Stimulated activated CD4-positive, alpha-beta T cell treated with anti-CD3 and anti-CD28 coated beads, Interleukin-15, amount 100 ng/mL, for 1 hour (primary cell): Measurements from ENCODE around the gene C2CD4A.

Experiments used
- DNase-seq, 2 donors: peaks; one replicate each; pipeline ENCODE4 v3.0.0-alpha.2; 2020; ENCODE audit warnings: low read depth in 1 of 2, low spot score in 1 of 2

C2CD4A gene

DNA sequence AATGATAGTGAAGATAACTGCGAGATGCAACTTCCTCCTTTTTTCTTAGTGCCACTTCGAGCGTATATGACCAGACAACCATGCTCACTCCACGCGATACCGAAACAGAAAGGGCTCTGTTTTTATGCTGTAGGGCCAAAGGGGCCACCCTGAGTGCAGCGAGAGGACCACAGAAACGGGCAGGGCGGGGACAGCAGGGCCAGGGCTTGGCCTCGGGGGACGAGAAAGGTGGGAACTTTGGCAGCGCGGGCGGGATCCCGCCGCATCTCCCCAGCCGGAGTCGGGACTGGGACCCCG, 7.0 kb upstream of the C2CD4A start:
- peak; percentile 17 to 30 for DNase-seq

DNA sequence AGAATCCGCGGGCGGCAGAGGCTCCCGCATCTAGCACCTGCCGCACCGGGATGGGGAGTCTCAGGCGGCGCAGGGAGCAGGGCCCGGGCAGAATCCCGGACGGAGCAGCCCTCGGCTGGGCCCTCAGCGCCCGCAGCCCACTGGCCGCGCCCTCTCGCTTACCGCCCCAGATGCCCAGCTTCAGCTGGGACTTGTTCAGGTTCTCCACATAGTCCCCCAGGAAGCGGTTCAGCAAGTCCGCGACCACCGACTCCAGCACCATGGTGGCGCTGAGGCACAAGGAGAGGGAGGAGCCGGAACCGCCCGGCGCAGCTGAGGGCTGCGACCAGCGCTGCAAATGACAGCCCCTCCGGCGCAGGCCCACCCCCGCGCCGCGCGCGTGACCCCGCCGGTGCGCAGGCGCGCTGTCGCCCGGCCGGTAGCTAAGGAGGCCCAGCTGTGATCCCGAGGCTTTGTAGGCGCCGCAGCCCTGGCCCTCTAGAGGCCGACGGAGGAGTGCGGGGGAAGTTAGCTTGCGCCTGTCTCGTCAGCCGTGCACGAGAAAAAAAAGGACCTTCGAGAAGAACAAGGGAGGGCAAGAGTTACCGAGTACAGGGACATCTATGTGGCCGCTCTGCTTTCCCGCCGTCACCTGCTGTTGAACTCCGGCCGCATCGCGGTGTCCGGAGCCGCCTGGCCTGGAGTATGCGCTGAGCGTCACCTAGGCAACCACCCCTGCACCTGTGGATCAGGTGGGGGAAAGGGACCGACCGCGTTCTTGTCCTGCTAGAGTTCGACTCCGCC, 6.5 kb upstream of the C2CD4A start, which contains the start of gene VPS13C:
VPS13C (minus strand) TSS at position 335 of the 783 bp plus-strand sequence; CDS start at position 262, 73 bp downstream.
- peak; percentile 83 to 87 for DNase-seq

DNA sequence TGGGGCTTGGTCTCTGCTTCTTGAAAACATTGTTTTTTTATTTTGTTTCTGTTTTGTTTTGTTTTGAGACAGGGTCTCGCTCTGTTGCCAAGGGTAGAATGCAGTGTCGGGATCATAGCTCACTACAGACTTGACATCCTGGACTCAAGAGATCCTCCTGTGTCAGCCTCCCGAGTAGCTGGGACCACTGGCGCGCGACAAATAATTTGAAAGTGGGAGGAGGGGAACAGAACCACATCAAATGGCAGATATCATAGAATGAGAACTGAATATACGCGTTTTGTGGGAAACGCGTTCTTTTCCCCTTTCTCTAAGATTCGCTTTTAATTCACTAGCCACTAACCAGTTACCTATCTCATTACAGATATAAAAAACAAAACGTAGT, 5.9 kb upstream of the C2CD4A start:
- DNase-seq, result no peak

DNA sequence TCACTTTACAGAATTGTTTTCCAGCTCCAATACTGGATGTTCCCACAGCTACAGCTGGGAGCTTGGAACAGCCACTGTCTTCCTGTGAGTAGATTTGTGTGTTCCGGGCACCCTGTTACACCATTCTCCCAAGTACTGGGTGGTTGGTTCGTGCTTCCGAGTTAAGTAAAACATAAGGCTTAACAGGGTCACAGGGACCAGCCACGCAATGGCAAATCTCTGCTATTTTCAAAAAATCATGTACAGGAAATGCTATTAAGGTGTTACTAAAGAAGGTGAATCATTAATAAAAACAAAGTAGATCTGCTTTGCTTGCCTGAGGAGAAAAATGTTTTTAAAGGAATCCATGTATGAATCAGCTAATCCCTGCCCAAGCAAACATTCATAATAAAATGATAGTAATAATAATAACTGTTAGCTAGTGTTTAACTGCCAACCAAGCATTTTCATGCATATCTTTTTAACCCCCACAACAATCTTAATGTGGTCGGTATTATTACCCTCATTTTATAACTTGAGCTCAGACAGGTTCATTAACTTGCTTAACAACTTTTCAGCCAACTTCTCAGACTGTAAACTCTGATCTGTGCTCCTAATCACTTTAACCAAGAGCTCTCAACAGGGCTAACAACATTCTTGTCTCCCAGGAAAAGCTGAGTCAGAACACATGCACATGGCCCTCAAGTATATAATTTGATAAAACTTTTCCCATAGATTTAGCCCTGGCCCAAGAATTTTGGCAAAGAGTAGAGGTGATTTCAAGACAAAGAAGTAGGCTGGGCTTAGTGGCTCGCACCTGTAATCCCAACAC, 2.7 kb upstream of the C2CD4A start:
- no peak for DNase-seq

DNA sequence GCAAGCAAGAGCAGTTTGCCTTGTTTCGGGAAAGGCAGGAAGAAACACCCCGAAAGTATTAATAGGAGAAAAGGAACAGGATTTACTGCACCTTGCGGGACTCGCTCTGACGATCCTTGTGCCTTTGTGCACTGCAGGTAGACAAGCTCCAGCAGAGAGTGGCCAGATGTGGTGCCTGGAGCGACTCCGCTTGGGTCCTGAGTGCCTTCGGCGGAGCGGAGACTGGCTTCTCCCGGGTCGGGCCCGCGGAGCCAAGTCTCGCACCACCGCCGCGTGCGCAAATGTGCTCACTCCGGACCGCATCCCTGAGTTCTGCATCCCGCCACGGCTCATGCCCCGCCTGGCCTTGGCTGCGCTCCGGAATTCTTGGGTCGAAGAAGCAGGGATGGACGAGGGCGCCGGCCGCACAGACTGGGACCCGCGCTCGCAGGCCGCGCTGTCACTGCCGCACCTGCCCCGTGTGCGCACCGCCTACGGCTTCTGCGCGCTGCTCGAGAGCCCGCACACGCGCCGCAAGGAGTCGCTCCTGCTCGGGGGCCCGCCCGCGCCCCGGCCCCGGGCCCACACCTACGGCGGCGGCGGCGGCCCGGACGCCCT, 769 bp downstream of the C2CD4A start:
- DNase-seq, result peak in 1 of 2 donors; percentile 7

DNA sequence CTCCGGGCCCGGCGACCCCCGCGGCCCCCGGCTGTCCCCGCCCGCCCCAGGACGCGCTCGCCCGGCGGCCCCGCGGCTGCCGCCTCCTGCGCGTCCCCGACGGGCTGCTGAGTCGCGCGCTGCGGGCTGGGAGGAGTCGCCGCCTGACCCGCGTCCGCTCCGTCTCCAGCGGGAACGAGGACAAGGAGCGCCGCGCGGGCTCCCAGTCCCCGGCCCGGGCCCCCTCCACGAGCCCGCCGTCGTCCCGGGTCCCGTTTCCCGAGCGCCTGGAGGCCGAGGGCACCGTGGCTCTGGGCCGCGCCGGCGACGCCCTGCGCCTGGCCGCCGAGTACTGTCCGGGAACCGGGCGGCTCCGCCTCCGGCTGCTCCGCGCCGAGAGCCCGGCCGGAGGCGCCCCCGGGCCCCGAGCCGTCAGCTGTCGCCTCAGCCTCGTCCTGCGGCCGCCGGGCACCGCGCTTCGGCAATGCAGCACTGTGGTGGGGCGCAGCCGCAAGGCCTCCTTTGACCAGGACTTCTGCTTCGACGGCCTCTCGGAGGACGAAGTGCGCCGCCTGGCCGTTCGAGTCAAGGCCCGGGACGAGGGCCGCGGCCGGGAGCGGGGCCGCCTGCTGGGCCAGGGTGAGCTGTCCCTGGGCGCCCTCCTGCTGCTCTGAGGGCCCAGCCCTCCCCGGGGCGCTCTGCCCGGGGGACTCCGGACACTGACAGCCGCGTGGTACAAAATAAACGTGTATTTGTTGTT, 1.5 kb downstream of the C2CD4A start:
- DNase-seq, result peak in 1 of 2 donors; percentile 19

DNA sequence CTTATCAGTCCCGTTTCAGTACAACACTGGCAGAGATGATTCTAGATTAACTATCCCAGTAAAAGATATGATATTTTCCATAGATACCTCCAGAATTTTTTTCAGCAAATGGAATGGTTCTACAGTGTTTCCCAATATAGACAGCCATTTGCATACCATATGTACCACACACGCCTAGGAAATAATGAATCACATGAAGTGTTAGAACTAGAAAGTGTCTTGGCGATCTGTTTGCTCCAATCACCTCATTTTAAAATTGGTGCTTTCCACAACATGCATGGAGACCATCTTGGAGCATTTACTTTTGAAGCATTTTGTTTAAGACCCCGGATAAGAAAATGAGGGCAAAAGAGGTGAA, 2.0 kb downstream of the C2CD4A start:
- no peak for DNase-seq

DNA sequence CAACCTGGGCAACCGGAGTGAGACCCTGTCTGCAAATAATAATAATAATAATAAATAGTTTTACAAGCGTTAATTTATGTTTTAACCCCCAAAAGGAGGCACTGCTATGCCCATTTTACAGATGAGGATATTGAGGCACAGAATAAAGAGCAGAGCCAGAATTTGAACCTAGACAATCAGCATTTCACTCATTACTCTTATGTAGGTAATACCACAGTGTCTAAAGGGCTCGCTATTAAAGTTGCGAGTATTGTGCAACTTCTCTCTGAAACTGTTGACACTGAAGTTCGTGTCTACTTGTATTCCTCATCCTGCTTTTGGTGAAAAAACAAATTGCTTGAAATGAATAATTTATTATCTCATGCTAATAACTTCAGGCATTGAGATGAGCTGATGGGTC, 2.8 kb downstream of the C2CD4A start:
- no peak for DNase-seq

DNA sequence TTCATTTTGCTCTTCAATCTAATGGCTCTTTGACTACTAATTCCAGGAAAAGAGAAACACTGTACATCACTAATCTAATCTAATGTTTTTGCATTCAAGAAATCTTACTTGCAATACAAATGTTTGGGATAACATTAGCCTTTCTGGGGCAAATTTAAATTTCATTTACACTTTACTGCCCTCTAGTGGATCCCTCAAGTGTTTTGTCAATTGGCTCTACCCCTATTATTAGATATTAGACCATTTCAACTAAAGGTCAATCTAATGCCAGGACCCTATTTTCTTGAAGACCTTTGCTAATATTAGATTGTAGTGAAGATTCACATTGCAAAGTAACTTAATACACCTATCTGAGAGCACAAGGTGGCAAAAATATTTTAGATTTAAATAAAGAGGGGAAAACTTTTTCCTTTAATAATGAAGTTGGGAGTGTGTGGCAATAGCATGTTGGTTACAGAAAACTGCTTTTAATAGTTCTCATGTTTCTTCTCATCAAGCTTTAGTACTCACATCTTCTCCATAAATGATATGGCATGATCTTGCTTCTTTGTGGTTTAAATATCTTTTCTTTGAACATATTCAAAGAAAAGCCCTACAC, 5.0 kb downstream of the C2CD4A start:
- DNase-seq, result no peak

DNA sequence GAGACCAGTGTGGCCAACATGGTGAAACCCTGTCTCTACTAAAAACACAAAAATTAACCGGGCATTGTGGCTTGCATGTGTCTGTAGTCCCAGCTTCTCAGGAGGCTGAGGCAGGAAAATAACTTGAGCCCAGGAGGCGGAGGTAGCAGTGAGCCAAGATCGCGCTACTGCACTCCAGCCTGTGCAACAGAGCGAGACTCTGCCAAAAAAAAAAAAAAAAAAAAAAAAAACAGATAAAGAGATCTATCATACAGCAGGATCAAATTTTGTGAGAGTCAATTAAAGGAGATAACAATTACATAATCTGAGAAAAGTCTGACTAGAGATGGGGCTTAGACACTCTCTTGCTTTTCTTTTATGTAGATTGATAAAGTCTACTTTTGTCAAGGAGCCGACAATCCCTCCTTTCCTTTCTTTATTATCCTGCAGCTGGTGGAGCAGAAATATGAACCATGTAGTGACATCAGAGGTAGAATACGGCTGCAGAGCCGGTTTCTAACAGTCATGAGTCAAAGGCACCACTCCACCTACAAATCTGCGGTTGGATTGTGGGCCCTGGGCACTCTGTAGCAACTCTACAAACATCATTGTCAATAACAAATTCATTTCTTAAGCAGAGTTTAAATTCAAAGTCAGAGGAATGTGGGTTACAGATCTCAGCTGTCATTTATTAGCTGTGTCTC, 9.0 kb downstream of the C2CD4A start:
- no peak for DNase-seq

DNA sequence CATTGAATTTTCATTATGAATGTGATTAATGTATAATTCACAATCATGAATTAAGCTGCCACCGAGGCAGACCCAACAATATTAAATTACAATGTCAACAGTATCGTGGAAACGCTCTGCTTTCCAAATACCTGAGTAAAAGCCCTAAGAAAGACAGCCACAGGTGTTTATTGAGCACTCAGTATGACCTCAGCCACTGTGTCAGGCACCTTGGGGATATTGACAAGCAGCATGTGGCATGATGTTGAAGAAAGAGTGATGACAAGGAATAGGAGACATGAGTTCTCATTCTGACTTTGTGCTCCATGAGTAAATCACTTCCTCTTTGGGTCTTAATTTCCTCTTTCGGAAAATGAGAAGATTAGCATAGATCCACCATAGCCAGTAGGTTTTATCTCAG, 12.8 kb downstream of the C2CD4A start:
- DNase-seq, result no peak

DNA sequence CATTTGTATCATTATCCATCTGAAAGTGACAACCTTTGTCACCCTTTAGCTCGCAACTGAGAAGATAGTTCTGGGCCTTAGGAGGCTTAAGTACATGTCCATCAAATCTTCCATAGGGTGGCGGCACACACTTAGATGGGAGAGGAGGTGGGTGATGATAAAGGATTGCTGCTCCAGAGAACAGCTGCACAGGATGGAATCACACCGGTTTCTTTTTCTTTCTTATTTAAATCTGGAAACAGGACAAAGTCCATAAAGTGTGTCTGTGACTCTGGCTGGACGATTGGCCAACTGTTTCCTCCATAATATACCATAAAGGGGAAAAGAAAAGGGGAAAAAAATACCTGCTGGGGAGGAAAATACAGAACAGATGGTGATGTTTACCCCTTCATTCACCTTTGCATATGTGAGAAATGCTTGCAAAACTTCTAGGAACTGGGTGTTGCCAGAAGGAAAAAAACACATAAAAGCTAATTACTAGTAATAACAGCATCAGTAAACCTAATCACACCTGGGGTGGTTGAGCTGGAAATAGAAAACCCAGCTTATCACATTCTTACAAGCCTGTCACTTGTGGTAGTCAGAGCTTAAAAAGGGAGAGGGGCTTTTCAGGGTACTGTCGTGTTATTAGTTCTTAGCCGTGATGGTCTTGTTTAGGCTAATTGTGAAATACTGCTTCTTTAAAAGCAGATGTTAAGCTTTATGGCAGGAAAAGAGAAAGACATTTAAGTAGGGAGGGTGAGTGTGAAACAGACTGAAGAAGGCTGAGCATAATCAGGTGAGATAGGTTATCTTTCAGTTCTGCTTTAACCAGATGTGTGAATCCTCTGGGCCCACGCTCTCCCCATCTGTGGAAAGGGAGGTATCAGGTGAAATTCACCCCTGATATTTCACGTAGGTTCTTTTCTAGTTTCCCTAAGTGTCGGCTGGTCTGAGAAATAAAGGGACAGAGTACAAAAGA, 16.7 kb downstream of the C2CD4A start:
- DNase-seq, result no peak

DNA sequence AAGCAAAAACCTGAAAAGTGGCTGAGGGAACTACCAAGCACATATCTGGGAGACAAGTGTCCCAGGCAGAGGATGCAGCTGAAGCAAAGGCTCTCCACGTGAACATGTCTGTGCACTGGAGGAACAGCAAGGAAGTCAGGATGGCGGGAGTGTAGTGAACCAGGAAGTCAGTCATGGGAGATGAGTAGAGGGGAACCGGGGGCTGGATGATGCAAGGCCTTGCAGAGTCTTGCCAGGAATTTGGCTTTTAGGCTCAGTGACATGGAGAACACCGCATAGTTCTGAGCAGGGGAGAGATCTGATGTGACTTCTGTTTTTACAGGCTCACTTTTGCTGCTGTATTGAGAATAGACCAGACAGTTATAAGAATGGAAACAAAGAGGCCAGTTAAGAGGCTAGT, 19.0 kb downstream of the C2CD4A start:
- DNase-seq, result no peak

DNA sequence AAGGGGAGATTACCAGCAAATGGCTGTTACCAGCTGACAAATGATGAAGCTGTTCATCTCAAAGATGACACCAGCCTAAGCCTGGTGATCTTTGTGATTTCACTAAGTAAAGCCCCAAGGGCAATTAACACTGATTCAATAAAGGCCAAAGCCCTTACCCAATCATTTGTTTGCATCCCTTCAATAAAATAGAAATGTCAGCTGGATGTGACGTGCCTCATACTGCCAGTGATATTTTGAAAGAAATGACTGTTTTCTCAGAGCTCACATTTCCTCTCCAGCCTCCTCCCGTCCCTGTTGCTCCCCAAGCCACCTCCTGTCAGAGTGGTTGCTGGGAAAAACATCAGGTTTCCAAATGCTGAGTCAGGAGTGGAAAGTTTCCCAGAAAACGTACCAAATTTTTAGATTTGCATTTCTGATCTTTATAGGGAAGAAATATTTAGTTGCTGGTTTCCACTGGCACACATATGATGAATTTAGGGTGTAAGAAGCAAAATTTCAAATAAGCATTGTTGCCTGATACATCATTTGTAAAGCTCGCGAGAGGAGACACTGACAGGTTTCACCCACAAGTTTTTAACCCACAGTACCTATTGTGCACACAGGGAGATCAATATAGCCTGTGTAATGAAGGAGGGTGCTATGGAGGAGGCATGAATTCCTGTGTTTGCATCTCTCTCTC, 21.0 kb downstream of the C2CD4A start:
- DNase-seq, result no peak

DNA sequence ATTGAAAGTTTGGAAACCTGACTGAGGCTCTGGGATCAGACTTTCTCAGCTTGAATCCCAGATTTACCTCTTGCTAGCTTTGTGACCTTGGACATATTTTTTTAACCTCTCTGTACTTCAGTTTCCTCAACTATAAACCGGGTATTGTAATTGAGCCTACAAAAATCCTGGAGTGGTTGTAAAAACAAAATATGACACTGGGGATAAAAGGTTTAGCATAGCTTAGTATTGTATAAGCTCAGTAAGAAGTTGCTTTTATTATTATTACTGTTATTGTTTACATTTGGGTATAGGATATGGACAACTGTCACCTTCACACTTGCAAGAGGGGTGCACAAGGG, 21.5 kb downstream of the C2CD4A start:
- no peak for DNase-seq

DNA sequence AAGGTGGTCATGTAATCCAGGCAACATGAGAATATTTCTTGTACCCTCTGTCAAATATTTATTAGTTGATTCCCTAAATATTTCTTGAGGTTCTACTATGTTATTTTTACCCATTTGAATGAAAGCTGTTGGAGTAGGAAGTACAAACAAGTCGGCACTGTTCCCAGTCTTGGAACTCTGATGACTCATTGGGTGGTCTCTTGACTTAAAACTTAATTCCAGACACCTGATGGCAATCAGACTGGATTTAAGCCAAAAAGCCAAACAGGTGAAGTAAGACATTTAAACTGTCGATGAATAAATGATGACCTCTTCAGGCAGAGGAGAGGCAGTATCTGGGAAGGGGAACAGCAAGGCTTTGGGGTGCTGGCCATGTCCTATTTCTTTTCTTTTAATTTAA, 22.8 kb downstream of the C2CD4A start:
- no peak for DNase-seq

DNA sequence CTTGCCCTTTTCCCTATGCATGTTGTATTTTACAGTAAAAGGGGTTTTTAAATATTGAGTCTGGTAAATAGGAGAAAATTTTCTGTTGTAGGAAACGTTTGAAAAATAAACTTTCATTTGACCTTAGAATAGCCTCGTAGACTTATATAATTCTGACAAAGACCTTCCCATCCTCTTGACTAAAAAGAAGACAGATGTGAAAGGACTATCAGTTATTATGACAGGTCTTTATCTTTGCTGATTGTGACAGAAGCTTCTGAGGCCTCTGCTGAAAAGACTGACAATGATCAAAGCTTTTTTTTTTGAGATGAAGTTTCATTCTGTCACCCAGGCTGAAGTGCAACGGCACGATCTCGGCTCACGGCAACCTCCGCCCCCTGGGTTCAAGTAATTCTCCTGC, 24.2 kb downstream of the C2CD4A start:
- DNase-seq, result no peak

DNA sequence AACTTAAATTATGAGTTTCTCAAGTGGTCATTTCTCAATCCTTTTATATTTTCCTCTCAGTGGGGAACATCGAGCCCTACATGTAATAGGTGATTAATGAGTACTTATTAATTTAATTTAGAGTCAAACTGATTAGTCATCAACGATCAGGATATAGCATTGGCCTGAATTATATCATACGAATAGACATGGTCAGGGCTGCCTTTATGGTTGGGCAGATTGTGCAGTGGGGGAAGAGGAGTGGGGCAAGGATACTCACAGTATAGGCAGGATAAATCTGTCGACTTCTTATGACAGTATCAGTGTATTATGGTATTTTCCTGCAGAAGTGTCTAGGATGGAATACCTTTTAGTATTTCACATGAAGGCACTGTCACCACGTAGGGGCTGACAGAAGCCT, 27.0 kb downstream of the C2CD4A start:
- DNase-seq, result no peak

DNA sequence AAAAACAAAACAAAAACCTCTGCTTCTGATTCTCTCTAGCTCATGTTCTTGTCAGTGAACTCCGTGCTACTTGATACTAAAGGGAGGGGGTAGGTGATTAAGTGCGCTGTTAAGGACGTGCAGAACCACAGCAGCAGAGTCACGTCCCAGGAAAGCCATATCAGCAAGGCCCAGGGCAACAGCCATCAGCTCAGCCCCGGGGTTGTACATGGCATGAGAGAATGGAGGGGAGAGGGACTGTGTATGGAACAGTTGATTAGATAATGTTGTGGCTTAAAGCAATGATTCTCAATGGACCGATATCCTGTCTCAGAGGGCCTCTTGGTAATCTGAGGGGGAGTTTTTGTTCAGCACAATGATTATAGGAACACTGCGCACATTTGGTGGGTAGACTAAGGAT, 27.6 kb downstream of the C2CD4A start:
- DNase-seq, result no peak
